Suprapubic skin (tissue), 4 donors: ENCODE data around the gene SF3A2. TPM values are rescaled to one million over a fixed set of nuclear protein-coding genes. Genes with fewer than 3 reads are reported as not detected.
A peak's percentile ranks its signal among the peaks of the same experiment; 100 is the strongest.

Experiments
- DNase-seq, 2 donors: peaks; one replicate each; pipeline ENCODE4 v3.0.0-alpha.2; 2019; ENCODE audit warnings: low spot score in 2 of 2
- H3K27ac ChIP-seq: fragments of 200-600 bp; sonication (generic); one replicate; pipeline ENCODE4 v1.5.1; 2019
- H3K27me3 ChIP-seq: fragments of 200-600 bp; sonication (generic); one replicate; pipeline ENCODE4 v1.5.1; 2019
- H3K36me3 ChIP-seq: fragments of 200-600 bp; sonication (generic); one replicate; pipeline ENCODE4 v1.5.1; 2019
- H3K4me1 ChIP-seq: fragments of 200-600 bp; sonication (generic); one replicate; pipeline ENCODE4 v1.5.1; 2019
- H3K4me3 ChIP-seq: fragments of 200-600 bp; sonication (generic); one replicate; pipeline ENCODE4 v1.5.1; 2019; ENCODE audit warnings: mild to moderate bottlenecking
- H3K9me3 ChIP-seq: fragments of 200-600 bp; sonication (generic); one replicate; pipeline ENCODE4 v1.5.1; 2019
- EP300 ChIP-seq: sonication (generic); formaldehyde crosslinking; IDR thresholded peaks from one replicate; pipeline ENCODE4 v1.6.1; 2017; ENCODE audit warnings: antibody characterized with exemption
- POLR2A ChIP-seq, 2 donors: fragments of 450-650 bp; IDR thresholded peaks; one replicate each; pipeline ENCODE4 v1.6.1; 2017; ENCODE audit warnings: antibody characterized with exemption in 2 of 2, mild to moderate bottlenecking in 2 of 2, moderate library complexity in 2 of 2
- POLR2AphosphoS5 ChIP-seq, 3 donors: sonication (generic); formaldehyde crosslinking; IDR thresholded peaks; one replicate each; pipeline ENCODE4 v1.6.1; 2017; ENCODE audit warnings: antibody characterized with exemption in 3 of 3
- WGBS: methylation state at CpG from one replicate; pipeline ENCODE4 v1.1.5; 2018; 5-methylcytosine and 5-hydroxymethylcytosine counted together
- total RNA-seq, 4 donors: library from RNA; depleted of rRNA; stranded (reverse); fragments of >200 nt; gene quantifications; one replicate each; pipeline ENCODE4 v1.1.0, GENCODE V29; 2016
- TF ChIP-seq, protein P1 (sequence below), 2 donors: fragments of 200-600 bp in 1 of 2; fragments of 450-650 bp in 1 of 2; sonication (generic) in 1 of 2; IDR thresholded peaks; one replicate each; pipeline ENCODE4 v1.5.1; 2016 to 2019; ENCODE audit warnings: antibody characterized with exemption in 2 of 2, mild to moderate bottlenecking in 1 of 2, moderate library complexity in 1 of 2

SF3A2 gene
- total RNA-seq, 4 donors from 2014 or later: 48.0 to 103 (median 64.8) TPM

DNA sequence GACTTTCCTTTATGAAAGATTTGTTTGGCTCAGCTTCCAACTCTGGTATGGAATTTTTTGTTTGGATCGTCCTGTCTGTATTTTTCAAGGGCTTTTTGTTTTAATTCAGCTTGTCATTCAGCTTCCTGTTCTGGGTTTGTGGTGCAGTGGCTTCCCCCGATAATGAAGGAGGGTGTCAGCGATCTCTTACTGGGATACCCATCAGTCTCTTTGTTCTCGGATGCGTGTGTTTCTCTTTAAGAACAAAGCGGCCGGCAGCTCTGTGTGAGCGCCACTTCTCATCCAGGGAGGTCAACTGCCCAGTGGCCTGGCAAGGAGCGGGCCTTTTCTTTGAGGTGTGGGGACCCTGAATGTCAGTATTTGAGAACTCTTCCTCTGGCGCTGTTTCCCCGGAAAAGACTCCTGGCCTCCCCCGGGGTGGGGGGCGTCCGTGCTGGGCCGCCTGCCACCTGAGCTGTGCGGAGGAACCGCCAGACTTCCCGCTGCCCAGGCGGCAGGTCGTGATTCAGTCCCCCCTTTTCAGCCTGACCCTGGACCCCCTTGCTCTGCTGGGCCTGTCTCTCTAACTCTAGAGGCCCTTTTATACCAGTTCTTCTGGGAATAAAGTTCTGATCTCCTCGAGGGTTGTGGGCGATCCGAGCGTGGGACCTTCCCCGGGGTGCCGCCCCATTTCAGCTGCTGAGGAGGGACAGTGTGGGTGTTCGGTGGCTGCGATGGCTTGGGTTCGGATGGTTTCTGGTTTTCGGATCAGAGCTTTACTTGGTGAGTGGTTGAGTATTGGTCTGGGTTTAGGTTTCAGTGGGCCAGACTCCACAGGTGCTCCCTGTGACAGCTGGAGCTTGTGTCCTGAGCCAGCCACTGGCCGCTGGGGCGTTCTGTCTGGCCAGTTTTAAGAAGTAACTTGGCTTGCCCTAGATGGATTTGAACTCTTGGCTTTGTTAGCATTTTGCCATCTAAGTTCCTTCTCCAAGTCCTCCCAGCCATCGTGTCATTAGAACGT lies 3.4 kb downstream of the SF3A2 start:
- TF ChIP-seq POLR2A (IDR thresholded peaks at IDR 0.05) (no peak), POLR2AphosphoS5 (IDR thresholded peaks at IDR 0.05) (no peak), EP300 (no peak)
- TF ChIP-seq, protein P1, sequence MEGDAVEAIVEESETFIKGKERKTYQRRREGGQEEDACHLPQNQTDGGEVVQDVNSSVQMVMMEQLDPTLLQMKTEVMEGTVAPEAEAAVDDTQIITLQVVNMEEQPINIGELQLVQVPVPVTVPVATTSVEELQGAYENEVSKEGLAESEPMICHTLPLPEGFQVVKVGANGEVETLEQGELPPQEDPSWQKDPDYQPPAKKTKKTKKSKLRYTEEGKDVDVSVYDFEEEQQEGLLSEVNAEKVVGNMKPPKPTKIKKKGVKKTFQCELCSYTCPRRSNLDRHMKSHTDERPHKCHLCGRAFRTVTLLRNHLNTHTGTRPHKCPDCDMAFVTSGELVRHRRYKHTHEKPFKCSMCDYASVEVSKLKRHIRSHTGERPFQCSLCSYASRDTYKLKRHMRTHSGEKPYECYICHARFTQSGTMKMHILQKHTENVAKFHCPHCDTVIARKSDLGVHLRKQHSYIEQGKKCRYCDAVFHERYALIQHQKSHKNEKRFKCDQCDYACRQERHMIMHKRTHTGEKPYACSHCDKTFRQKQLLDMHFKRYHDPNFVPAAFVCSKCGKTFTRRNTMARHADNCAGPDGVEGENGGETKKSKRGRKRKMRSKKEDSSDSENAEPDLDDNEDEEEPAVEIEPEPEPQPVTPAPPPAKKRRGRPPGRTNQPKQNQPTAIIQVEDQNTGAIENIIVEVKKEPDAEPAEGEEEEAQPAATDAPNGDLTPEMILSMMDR (IDR thresholded peaks at IDR 0.05): no peak
- 49% methylated on average over 22 of the region's 34 CpGs for WGBS
- Histone ChIP-seq H3K27me3 (no peaks in the 10 kb centered on the region), H3K4me1 (peaks cover 69% of the 10 kb centered on the region), H3K27ac (peak overlapping the region; percentile 36), H3K9me3 (no peaks in the 10 kb centered on the region), H3K36me3 (peaks cover 21% of the 10 kb centered on the region), H3K4me3 (peak overlapping the region; percentile 44)
- DNase-seq: no peak

DNA sequence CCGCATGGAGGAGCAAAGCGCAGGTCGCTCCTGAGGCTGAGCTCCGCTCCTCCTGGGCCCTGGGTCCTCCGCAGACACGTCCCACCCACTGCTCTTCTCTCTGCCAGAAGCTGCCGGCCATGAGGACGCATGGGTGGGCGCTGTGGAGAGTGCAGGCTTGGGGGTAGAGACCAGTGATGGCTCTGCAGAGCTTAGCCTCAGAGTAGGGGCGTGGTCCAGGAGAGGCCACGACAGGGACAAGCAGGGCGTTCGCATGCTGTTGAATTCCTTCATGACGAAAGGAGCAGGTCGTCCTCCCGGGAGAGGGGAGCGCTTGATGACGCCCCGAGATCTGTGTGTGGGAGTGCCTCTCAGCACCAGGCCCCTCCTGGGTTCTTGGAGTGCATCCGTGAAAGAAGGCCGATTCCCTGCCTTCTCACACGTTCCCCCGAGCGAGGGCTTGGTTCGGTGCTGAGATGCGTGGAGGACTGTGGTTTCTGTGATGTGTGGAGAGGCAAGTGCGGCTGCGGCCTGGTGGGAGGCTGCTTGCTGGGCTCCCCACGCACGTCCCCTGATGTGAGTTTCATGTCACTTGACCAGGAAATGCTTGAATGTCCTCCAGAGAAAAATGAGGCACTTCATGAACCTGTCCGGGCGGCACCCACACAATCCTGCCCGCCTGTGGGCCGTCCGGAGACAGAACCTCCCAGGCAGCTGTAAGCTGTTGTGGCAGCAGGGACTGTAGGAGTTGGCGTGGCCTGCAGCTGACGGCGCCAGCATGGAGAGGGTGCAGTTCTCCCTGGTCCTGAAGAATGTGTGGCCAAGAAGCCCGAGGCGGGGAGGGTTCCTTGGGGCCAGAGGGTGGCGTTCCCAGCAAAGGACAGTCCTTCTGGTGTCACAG lies 4.5 kb downstream of the SF3A2 start:
- no peaks in the 10 kb centered on the region for H3K9me3 ChIP-seq
- 46% methylated on average over 29 of the region's 41 CpGs for WGBS
- H3K4me3 ChIP-seq: peak overlapping the region; percentile 44
- no peak for DNase-seq
- peaks cover 63% of the 10 kb centered on the region for H3K4me1 ChIP-seq
- peak overlapping the region; percentile 66 for H3K27ac ChIP-seq
- TF ChIP-seq POLR2A (IDR thresholded peaks at IDR 0.05): no peak
- TF ChIP-seq POLR2AphosphoS5 (IDR thresholded peaks at IDR 0.05): no peak
- no peak for TF ChIP-seq EP300
- TF ChIP-seq, protein P1 (IDR thresholded peaks at IDR 0.05): no peak
- no peaks in the 10 kb centered on the region for H3K27me3 ChIP-seq
- H3K36me3 ChIP-seq: peaks cover 31% of the 10 kb centered on the region

DNA sequence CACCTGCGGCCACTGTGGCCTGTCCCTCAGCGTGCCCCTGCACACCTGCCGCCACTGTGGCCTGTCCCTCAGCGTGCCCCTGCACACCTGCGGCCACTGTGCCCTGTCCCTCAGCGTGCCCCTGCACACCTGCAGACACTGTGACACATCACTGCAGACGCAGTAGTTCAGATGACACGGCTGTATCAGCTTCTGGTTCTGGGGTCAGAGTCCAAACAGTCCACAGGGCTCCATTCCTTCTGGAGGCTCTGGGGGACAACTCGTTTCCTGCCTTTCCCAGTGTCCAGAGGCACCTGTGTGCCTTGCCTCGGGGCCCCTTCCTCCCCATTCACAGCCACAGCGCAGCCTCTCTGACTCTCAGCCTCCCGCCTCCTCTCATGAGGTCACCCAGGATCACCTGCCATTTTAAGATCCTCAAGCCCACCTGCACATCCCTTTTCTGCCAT lies 5.5 kb downstream of the SF3A2 start:
- no peak for DNase-seq
- TF ChIP-seq POLR2AphosphoS5 (IDR thresholded peaks at IDR 0.05): no peak
- no peak for TF ChIP-seq POLR2A (IDR thresholded peaks at IDR 0.05)
- TF ChIP-seq, protein P1 (IDR thresholded peaks at IDR 0.05): no peak
- no peak for TF ChIP-seq EP300
- H3K27me3 ChIP-seq: no peaks in the 10 kb centered on the region
- 79% methylated on average over 5 of the region's 12 CpGs for WGBS
- H3K4me1 ChIP-seq: peaks cover 61% of the 10 kb centered on the region
- no peaks in the 10 kb centered on the region for H3K9me3 ChIP-seq
- H3K27ac ChIP-seq: no peak overlapping the region
- no peak overlapping the region for H3K4me3 ChIP-seq
- H3K36me3 ChIP-seq: peaks cover 41% of the 10 kb centered on the region

DNA sequence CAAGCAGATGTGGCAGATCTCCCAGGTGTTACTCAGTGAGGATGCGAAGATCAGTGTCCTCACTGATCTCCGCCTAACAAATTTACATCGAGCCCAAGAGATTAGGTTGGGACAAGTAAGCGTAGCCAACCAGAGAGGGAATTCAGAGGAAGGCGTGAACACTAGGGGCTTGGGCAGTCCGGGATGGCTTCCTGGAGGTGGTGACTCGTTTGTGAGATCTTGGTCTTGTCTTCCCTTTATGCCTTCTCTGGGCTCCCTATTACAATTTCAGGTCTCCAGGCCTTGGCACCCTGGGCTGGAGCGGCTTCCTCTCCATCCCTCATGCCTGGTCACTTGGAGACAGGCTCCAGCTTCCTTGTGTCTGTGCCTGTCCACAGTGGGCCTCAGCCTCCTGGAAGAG lies 6.2 kb downstream of the SF3A2 start:
- Histone ChIP-seq H3K36me3 (peaks cover 48% of the 10 kb centered on the region), H3K4me3 (no peak overlapping the region), H3K9me3 (no peaks in the 10 kb centered on the region), H3K27me3 (no peaks in the 10 kb centered on the region), H3K27ac (no peak overlapping the region), H3K4me1 (peaks cover 54% of the 10 kb centered on the region)
- 90% methylated on average over 8 of the region's 8 CpGs for WGBS
- TF ChIP-seq POLR2AphosphoS5 (IDR thresholded peaks at IDR 0.05) (no peak), EP300 (no peak), POLR2A (IDR thresholded peaks at IDR 0.05) (no peak)
- TF ChIP-seq, protein P1 (IDR thresholded peaks at IDR 0.05): no peak
- DNase-seq: no peak
